Ishikawa (cell line): ENCODE measurements around the gene C1orf50.

Source experiments
- CEBPB ChIP-seq: IDR thresholded peaks from 2 replicates; pipeline ENCODE4 v1.6.1; 2012
- CREB1 ChIP-seq: IDR thresholded peaks from 2 replicates; pipeline ENCODE4 v1.6.1; 2012; ENCODE audit warnings: low read depth
- EGR1 ChIP-seq: IDR thresholded peaks from 2 replicates; pipeline ENCODE4 v1.6.1; 2012
- EP300 ChIP-seq: IDR thresholded peaks from 2 replicates; pipeline ENCODE4 v1.6.1; 2012; ENCODE audit warnings: borderline replicate concordance
- FOXM1 ChIP-seq: IDR thresholded peaks from 2 replicates; pipeline ENCODE4 v1.6.1; 2012; ENCODE audit warnings: low read depth, borderline replicate concordance
- NFIC ChIP-seq: IDR thresholded peaks from 2 replicates; pipeline ENCODE4 v1.6.1; 2012
- RAD21 ChIP-seq: IDR thresholded peaks from 2 replicates; pipeline ENCODE4 v1.6.1; 2012; ENCODE audit warnings: low read depth
- TAF1 ChIP-seq: IDR thresholded peaks from 2 replicates; pipeline ENCODE4 v1.6.1; 2012; ENCODE audit warnings: low read depth, mild to moderate bottlenecking
- TCF12 ChIP-seq: IDR thresholded peaks from 2 replicates; pipeline ENCODE4 v1.6.1; 2012; ENCODE audit warnings: low read depth
- TEAD4 ChIP-seq: IDR thresholded peaks from 2 replicates; pipeline ENCODE4 v1.6.1; 2012
- YY1 ChIP-seq: IDR thresholded peaks from 2 replicates; pipeline ENCODE4 v1.6.1; 2012; ENCODE audit warnings: low read depth
- ZBTB7A ChIP-seq: IDR thresholded peaks from 2 replicates; pipeline ENCODE4 v1.6.1; 2012; ENCODE audit warnings: low read depth
- TF ChIP-seq, protein P1 (sequence below): IDR thresholded peaks from 2 replicates; pipeline ENCODE4 v1.6.1; 2012; ENCODE audit warnings: low read depth, mild to moderate bottlenecking
- TF ChIP-seq, protein P2 (sequence below): IDR thresholded peaks from 2 replicates; pipeline ENCODE4 v1.6.1; 2012
- TF ChIP-seq, protein P3 (sequence below): IDR thresholded peaks from 2 replicates; pipeline ENCODE4 v1.6.1; 2012

The C1orf50 gene

DNA sequence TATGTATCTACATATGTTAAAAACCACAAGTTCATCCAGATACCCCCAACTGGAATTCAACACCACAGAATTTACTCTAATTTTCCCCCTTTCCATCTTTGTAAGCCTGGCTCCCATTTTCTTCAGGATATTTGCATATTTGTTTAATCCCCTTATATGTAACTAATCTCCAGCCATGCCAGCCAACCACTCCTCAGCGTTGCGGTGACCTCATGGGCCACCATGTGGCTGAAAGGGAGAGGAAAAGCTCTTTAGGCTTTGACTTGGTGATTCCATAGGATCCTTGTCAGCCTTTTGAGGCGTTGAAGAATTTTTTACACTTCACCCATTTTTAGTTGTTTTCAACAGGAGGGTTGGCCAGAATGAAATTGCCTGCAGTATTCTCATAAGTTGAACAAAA is 37.0 kb upstream of the C1orf50 start:
- TF ChIP-seq ZBTB7A, result no peak
- TF ChIP-seq CREB1, result no peak
- no peak for TF ChIP-seq CEBPB
- no peak for TF ChIP-seq TCF12
- no peak for TF ChIP-seq YY1
- TF ChIP-seq NFIC, result no peak
- TF ChIP-seq, protein P1, sequence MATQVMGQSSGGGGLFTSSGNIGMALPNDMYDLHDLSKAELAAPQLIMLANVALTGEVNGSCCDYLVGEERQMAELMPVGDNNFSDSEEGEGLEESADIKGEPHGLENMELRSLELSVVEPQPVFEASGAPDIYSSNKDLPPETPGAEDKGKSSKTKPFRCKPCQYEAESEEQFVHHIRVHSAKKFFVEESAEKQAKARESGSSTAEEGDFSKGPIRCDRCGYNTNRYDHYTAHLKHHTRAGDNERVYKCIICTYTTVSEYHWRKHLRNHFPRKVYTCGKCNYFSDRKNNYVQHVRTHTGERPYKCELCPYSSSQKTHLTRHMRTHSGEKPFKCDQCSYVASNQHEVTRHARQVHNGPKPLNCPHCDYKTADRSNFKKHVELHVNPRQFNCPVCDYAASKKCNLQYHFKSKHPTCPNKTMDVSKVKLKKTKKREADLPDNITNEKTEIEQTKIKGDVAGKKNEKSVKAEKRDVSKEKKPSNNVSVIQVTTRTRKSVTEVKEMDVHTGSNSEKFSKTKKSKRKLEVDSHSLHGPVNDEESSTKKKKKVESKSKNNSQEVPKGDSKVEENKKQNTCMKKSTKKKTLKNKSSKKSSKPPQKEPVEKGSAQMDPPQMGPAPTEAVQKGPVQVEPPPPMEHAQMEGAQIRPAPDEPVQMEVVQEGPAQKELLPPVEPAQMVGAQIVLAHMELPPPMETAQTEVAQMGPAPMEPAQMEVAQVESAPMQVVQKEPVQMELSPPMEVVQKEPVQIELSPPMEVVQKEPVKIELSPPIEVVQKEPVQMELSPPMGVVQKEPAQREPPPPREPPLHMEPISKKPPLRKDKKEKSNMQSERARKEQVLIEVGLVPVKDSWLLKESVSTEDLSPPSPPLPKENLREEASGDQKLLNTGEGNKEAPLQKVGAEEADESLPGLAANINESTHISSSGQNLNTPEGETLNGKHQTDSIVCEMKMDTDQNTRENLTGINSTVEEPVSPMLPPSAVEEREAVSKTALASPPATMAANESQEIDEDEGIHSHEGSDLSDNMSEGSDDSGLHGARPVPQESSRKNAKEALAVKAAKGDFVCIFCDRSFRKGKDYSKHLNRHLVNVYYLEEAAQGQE, result no peak
- no peak for TF ChIP-seq TEAD4
- TF ChIP-seq EGR1, result no peak
- TF ChIP-seq RAD21, result no peak
- no peak for TF ChIP-seq TAF1
- TF ChIP-seq, protein P2, sequence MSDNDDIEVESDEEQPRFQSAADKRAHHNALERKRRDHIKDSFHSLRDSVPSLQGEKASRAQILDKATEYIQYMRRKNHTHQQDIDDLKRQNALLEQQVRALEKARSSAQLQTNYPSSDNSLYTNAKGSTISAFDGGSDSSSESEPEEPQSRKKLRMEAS, result no peak
- TF ChIP-seq, protein P3, sequence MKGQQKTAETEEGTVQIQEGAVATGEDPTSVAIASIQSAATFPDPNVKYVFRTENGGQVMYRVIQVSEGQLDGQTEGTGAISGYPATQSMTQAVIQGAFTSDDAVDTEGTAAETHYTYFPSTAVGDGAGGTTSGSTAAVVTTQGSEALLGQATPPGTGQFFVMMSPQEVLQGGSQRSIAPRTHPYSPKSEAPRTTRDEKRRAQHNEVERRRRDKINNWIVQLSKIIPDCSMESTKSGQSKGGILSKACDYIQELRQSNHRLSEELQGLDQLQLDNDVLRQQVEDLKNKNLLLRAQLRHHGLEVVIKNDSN, result no peak
- no peak for TF ChIP-seq FOXM1
- TF ChIP-seq EP300, result no peak

- TF ChIP-seq ZBTB7A, result no peak
- peak; percentile 78 for TF ChIP-seq RAD21
Measured at GRCh38 chr1:42730988-42731387, 36.1 kb upstream of the C1orf50 start.

GRCh38 chr1:42731585-42731984 is 35.5 kb upstream of the C1orf50 start:
- no peak for TF ChIP-seq FOXM1
- TF ChIP-seq ZBTB7A, result no peak
- TF ChIP-seq, protein P3, result no peak
- no peak for TF ChIP-seq TCF12
- no peak for TF ChIP-seq CEBPB
- TF ChIP-seq EGR1, result no peak
- TF ChIP-seq, protein P2, result no peak
- TF ChIP-seq YY1, result no peak

GRCh38 chr1:42732126-42732680 is 34.8 kb upstream of the C1orf50 start:
- TF ChIP-seq FOXM1, result no peak

DNA sequence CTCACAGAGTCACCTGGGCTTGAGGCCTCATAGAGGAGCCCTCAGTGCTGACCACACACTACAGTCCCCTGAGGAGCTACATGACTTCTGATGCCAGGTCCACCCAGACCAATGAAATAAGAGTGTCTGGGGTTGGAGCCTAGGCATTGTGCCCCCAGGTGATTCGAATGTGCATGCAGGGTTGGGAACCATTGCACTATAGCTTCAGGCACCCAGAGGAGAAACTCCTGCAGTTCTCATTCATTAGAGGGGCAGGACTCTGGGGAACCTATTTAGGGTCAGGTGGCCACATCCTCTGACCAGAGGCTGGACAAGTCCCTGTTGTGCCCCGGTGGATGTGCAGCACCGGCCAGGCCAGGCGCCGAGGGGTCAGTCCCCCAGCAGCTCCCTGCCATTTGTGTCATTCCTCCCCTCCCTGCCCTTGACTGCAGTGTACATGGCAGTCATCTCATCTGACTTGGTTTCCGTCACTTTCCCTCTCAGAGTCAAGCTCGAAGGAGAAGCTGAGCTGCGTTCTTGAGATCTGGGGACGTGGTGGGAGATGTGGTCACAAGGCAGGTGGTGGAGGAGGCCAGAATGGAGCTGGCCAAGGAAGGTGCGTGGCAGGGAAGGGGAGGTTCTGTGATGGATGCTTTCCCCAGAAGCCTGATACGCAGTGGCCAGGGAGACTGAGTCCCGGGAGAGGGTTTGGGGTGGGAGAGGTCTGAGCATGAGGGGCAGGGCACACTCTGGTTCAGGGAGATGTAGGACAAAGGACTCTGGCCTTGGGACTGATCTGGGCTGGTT is 33.4 kb upstream of the C1orf50 start:
- TF ChIP-seq YY1 (no peak), CEBPB (no peak), CREB1 (no peak), RAD21 (no peak), TEAD4 (no peak), NFIC (no peak), EGR1 (no peak)

DNA sequence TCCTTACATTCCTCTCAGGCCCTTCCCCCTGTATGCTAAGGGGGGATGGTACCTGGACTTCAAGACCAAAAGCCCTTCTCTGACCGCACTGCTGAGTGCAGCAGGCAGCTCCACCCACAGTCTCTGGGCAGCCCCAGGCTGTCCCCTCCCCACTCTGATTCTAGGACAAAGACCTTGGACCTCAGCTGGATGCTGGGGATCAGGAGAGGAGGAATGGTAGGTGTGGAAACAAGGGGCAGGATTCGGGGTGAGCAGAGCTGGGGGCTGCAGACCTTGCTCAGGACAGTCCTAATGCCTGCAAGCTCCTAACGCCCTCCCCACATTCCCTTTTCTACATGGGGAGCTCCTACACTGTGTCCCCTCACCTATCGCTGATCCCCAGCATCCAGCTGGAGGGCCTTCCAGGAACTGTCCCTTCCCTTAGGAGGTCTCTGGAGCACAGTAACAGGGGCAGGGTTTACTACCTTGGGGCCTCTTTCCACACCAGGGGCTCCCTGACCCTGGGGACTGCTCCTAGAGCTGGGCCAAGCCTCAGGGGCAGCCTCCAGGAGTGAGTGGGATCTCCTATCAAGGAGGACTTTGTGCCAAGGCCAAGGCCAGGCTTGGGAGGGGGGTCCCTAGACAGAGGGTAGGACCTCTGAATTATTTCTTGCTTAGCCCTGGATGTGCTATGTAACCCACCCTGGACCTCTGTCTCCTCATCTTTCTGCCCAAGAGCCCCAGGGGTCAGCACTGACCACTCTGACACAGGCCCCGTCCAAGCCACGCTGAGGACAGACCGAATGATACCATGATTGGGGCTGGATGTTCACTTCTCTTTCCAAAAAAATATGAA is 32.6 kb upstream of the C1orf50 start:
- no peak for TF ChIP-seq YY1
- TF ChIP-seq TCF12, result no peak
- TF ChIP-seq, protein P2, result no peak
- TF ChIP-seq EP300, result no peak
- no peak for TF ChIP-seq CEBPB
- no peak for TF ChIP-seq RAD21
- TF ChIP-seq NFIC, result no peak
- no peak for TF ChIP-seq TAF1
- TF ChIP-seq TEAD4, result no peak
- TF ChIP-seq ZBTB7A, result no peak
- TF ChIP-seq CREB1, result no peak

DNA sequence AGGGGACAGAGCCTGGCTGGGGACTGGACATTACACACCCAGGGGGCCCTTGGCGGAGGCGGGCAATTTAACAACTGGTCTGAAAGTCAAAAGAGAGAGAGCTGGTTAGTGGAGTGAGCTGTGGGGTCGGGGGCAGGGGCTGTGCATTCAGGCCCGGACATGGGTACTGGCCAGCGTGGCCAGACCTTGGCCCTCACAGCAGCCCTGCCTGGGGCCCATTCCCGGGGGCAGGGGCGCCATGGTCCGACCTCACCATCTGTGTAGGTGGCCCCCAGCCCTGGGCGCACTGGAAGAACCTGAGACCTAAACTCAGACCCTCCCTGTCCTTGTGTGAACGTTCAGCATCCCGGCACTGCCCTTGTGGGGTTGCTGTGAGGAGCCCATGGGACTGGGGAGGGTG is 32.0 kb upstream of the C1orf50 start:
- TF ChIP-seq ZBTB7A, result no peak
- no peak for TF ChIP-seq CEBPB
